Esophagus muscularis mucosa (tissue), 4 donors: Measurements from ENCODE around the gene TMPRSS11A. TPM values are rescaled to one million over a fixed set of nuclear protein-coding genes. Genes with fewer than 3 reads are reported as not detected.

Source experiments
- DNase-seq: peaks from one replicate; pipeline ENCODE4 v3.0.0-alpha.2; 2017; ENCODE audit errors: extremely low spot score
- H3K27ac ChIP-seq, 4 donors: fragments of 200-600 bp; sonication (generic); replicated peaks in 1 of 4; 1 replicate in 3 of 4; 2 replicates in 1 of 4; pipeline ENCODE4 v1.5.1; 2016 to 2019; ENCODE audit warnings: mild to moderate bottlenecking in 1 of 4
- H3K27me3 ChIP-seq, 4 donors: fragments of 200-600 bp; sonication (generic); one replicate each; pipeline versions ENCODE4 v1.5.1 to v1.6.0; 2016 to 2019
- H3K36me3 ChIP-seq, 4 donors: fragments of 200-600 bp; sonication (generic); one replicate each; pipeline ENCODE4 v1.5.1; 2016 to 2019
- H3K4me1 ChIP-seq, 4 donors: fragments of 200-600 bp; sonication (generic); one replicate each; pipeline ENCODE4 v1.5.1; 2016 to 2019
- H3K4me3 ChIP-seq, 4 donors: fragments of 200-600 bp; sonication (generic); 1 replicate in 2 of 4; 2 replicates in 2 of 4; pipeline ENCODE4 v1.5.1; 2016 to 2019; ENCODE audit warnings: mild to moderate bottlenecking in 4 of 4, moderate library complexity in 1 of 4
- H3K9me3 ChIP-seq, 4 donors: fragments of 200-600 bp; sonication (generic); 1 replicate in 3 of 4; 2 replicates in 1 of 4; pipeline ENCODE4 v1.5.1; 2016 to 2019
- EP300 ChIP-seq: sonication (generic); formaldehyde crosslinking; IDR thresholded peaks from one replicate; pipeline ENCODE4 v1.6.1; 2017; ENCODE audit warnings: antibody characterized with exemption
- POLR2A ChIP-seq: fragments of 450-650 bp; IDR thresholded peaks from one replicate; pipeline ENCODE4 v1.6.1; 2017; ENCODE audit warnings: antibody characterized with exemption, moderate library complexity, mild to moderate bottlenecking, low read depth
- POLR2AphosphoS5 ChIP-seq, 2 donors: sonication (generic); formaldehyde crosslinking; IDR thresholded peaks; one replicate each; pipeline ENCODE4 v1.6.1; 2017; ENCODE audit warnings: antibody characterized with exemption in 2 of 2
- WGBS: methylation state at CpG from one replicate; pipeline ENCODE4 v1.1.5; 2018; 5-methylcytosine and 5-hydroxymethylcytosine counted together
- intact Hi-C: fragments of 100-400 bp; cut with DNase I; formaldehyde crosslinking; loops from one replicate; pipeline ENCODE4 v1.15.1; 2023
- total RNA-seq, 4 donors: library from RNA; depleted of rRNA; stranded (reverse); fragments of >200 nt; gene quantifications; one replicate each; pipeline versions ENCODE4 v1.1.0 to v1.2.1, GENCODE V29; 2016
- TF ChIP-seq, protein P1 (sequence below), 3 experiments: fragments of 200-600 bp in 2 of 3; fragments of 450-650 bp in 1 of 3; sonication (generic) in 2 of 3; IDR thresholded peaks; one replicate each; pipeline ENCODE4 v1.5.1; 2017 to 2019; ENCODE audit warnings: antibody characterized with exemption in 3 of 3, mild to moderate bottlenecking in 2 of 3, moderate library complexity in 1 of 3

Gene TMPRSS11A
- total RNA-seq, 4 donors from 2014 or later = 0.17 to 0.42 TPM; not detected in 2

GRCh38 chr4:67892253-67892652 lies 71.0 kb downstream of the TMPRSS11A start:
- TF ChIP-seq EP300 = no peak
- TF ChIP-seq, protein P1, sequence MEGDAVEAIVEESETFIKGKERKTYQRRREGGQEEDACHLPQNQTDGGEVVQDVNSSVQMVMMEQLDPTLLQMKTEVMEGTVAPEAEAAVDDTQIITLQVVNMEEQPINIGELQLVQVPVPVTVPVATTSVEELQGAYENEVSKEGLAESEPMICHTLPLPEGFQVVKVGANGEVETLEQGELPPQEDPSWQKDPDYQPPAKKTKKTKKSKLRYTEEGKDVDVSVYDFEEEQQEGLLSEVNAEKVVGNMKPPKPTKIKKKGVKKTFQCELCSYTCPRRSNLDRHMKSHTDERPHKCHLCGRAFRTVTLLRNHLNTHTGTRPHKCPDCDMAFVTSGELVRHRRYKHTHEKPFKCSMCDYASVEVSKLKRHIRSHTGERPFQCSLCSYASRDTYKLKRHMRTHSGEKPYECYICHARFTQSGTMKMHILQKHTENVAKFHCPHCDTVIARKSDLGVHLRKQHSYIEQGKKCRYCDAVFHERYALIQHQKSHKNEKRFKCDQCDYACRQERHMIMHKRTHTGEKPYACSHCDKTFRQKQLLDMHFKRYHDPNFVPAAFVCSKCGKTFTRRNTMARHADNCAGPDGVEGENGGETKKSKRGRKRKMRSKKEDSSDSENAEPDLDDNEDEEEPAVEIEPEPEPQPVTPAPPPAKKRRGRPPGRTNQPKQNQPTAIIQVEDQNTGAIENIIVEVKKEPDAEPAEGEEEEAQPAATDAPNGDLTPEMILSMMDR (IDR thresholded peaks at IDR 0.05) = no peak
- TF ChIP-seq POLR2AphosphoS5 (IDR thresholded peaks at IDR 0.05) = no peak
- TF ChIP-seq POLR2A = no peak
- Histone ChIP-seq H3K27ac (no peak overlapping the region), H3K4me3 (no peak overlapping the region), H3K9me3 (no peaks in the 10 kb centered on the region), H3K36me3 (no peaks in the 10 kb centered on the region), H3K4me1 (no peaks in the 10 kb centered on the region), H3K27me3 (no peaks in the 10 kb centered on the region)
- intact Hi-C loops = no loop called here
- 81% methylated on average over 2 of the region's 2 CpGs for WGBS
- no peak for DNase-seq

DNA sequence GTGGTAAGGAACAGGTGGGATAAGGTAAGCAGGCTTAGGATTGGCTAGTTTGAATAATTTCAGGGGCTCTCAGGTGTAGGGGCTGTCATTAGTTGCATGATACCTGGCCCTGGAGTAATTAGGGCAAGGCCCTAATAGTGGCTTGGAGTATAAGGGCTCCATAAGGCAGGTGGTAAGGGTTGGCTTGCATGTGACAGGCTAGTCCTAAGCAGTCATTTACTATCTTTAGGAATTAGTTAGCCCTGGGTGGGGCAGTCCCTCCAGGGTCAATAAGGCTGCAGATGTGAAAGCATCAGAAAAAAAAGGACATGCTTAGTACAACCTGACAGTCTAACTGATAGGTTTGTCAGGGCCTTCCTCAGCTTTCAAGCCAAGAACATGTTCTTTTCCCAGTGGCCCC lies 71.6 kb downstream of the TMPRSS11A start:
- no peaks in the 10 kb centered on the region for H3K36me3 ChIP-seq
- intact Hi-C loops = no loop called here
- H3K4me1 ChIP-seq = no peaks in the 10 kb centered on the region
- no peak for DNase-seq
- no peak overlapping the region for H3K27ac ChIP-seq
- no peak overlapping the region for H3K4me3 ChIP-seq
- no peaks in the 10 kb centered on the region for H3K9me3 ChIP-seq
- no peaks in the 10 kb centered on the region for H3K27me3 ChIP-seq
- TF ChIP-seq POLR2AphosphoS5 (IDR thresholded peaks at IDR 0.05) (no peak), POLR2A (no peak), EP300 (no peak)
- TF ChIP-seq, protein P1 (IDR thresholded peaks at IDR 0.05) = no peak

- Histone ChIP-seq H3K4me3 (no peak overlapping the region), H3K36me3 (no peaks in the 10 kb centered on the region), H3K4me1 (no peaks in the 10 kb centered on the region), H3K9me3 (no peaks in the 10 kb centered on the region), H3K27me3 (no peaks in the 10 kb centered on the region), H3K27ac (no peak overlapping the region)
- 60% methylated on average over 4 of the region's 4 CpGs for WGBS
- no peak for TF ChIP-seq EP300
- no peak for TF ChIP-seq POLR2A
- TF ChIP-seq, protein P1 (IDR thresholded peaks at IDR 0.05) = no peak
- TF ChIP-seq POLR2AphosphoS5 (IDR thresholded peaks at IDR 0.05) = no peak
- no peak for DNase-seq
- intact Hi-C loops = no loop called here
Measured at GRCh38 chr4:67886281-67886680, 77.0 kb downstream of the TMPRSS11A start.

- Histone ChIP-seq H3K27me3 (no peaks in the 10 kb centered on the region), H3K9me3 (no peaks in the 10 kb centered on the region), H3K4me3 (no peak overlapping the region), H3K36me3 (no peaks in the 10 kb centered on the region), H3K27ac (no peak overlapping the region), H3K4me1 (no peaks in the 10 kb centered on the region)
- TF ChIP-seq, protein P1 (IDR thresholded peaks at IDR 0.05) = no peak
- TF ChIP-seq EP300 = no peak
- no peak for TF ChIP-seq POLR2A
- TF ChIP-seq POLR2AphosphoS5 (IDR thresholded peaks at IDR 0.05) = no peak
- WGBS = 54% methylated on average over 6 of the region's 6 CpGs
- no peak for DNase-seq
- intact Hi-C loops = no loop called here
Measured at GRCh38 chr4:67885762-67886161, 77.5 kb downstream of the TMPRSS11A start.

DNA sequence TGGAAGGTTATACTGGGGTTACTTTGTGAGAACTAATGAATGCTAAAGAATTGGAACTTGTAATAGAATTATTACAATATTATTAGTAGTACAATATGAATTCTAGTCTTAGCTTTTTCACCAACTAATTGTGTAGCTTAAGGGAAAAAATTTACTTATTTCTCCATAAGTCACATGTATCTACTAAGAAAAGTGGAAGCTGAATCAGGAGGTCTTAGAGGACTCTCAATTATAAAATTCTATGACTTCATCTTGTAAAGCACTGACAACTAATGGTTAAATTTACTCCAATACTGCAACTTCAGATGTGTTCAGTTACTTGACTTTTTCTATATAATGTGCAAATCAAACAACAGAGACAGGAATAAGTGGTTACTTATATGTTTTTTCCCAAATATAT lies 78.6 kb downstream of the TMPRSS11A start:
- no peak for TF ChIP-seq EP300
- TF ChIP-seq POLR2AphosphoS5 (IDR thresholded peaks at IDR 0.05) = no peak
- TF ChIP-seq, protein P1 (IDR thresholded peaks at IDR 0.05) = no peak
- no peak for TF ChIP-seq POLR2A
- no peaks in the 10 kb centered on the region for H3K9me3 ChIP-seq
- no peaks in the 10 kb centered on the region for H3K36me3 ChIP-seq
- H3K27ac ChIP-seq = no peak overlapping the region
- no peaks in the 10 kb centered on the region for H3K27me3 ChIP-seq
- intact Hi-C loops = no loop called here
- H3K4me3 ChIP-seq = no peak overlapping the region
- H3K4me1 ChIP-seq = no peaks in the 10 kb centered on the region
- no peak for DNase-seq
